ENCODE measurements around the gene TMED10.

Gene TMED10

DNA sequence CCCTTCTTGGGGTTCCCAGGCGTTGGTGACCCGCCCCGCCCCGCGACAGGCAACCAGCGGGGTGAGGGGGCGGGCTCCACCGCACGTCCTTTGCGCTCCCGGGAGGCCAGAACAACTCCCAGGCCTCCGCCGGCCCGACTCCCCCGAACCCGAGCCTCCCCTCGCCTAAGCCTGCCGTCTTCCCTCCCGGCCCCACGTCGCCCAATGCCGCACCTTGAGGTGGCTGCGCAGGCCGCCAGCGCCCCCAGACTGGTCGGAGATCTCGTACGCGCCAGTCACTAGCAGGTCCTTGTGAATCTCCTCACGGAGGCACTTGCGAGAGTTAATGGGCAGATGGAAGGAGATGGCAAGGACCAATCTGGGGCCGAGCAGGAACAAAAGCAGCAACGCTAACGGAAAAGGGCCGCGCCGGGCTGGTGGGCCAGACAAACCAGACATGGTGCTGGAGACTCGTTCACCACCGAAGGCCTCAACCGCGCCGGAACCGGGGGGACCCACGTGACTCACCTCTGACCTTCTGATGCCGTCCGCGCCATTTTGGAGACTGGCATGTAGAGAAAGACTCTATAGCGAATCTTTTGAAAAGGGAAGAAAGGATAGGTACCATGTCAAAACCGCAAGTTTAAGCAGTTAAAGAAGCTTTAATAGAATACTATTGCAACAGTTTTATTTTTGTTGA lies at the start of gene TMED10:
TMED10 (minus strand) TSS at position 471 of the 679 bp plus-strand sequence; CDS start at position 438, 33 bp downstream.
- DNase-seq: peak; percentile 88

DNA sequence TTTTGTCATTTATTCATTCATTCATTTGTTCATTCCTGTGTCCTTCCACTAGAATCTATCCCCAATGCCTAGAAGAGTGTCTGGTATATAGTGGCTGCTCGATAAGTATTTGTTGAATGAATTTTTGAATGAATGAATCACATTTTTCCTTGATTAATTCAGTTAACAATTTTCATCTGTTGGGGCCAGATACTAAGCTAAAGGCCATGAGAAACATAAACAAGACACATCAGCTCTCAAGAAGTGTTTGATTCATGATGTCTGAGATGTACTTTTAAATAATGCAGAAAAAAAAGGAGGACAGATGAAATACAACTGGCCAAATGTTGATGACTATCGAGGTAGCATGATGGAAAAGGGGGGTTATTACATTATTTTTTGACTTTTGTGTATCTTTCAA lies 48.1 kb upstream of the TMED10 start:
- DNase-seq: no peak

DNA sequence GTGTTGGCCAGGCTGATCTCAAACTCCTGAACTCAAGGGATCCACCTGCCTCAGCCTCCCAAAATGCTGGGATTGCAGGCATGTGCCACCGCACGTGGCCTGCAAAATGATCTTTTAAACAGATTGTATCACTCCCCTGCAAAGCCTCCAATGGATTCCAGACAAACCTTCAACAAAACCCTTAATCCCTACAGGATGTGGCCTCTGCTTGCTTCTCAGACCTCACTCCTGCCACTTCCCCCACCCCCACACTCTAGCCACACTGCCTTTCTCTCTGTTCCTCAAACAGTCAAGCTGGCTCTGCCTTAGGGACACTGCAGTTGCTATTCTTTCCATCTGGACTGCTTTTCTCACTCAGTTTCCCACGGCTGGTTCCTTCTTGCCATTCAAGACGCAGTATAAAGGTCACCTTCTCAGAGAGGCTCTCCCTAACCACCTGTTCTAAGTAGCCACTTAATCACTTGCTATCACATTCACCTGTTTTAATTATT lies 47.3 kb upstream of the TMED10 start:
- DNase-seq: peak; percentile 55

DNA sequence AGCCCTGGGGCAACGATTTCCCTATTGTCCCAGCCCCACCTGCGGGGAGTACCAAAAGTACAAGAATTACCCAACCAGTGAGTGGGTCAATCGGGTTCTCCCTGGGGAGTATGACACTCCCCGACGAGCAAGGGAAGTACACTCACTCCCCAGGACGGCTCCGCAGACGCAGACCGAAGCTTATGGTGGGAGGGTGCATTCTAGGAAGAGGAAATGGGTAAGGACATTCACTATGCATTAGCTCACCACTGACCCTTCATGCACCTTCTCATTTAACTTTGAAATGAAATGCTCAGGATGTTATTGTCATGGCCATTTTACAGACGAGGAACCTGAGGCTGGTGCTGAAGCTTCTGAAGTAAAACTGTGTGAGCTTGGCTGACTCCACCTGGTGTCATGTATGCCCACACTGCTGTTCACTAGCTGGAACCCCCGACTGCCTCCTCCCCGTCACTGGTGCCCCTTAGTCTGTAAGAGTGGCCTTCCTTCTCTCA lies 45.8 kb upstream of the TMED10 start:
- DNase-seq: no peak

DNA sequence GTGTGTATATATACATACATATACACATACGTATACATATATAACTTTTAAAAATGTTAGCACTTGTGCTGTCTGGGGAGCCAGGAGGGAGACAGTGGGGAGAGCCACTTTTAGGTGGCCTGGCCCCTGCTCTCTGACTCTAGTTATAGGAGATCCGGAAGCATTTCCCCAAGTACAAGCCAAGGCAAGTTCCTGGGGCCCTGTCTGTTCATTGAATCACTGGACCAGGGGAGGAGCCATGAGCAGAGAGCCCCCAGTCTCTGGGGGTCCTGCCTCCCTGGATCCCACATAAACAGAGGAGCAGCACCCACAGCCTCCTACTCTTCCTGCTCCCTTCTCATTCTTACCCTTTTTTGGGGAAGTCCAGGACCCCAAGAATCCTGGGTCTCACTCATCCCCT lies 45.4 kb upstream of the TMED10 start:
- DNase-seq: no peak

DNA sequence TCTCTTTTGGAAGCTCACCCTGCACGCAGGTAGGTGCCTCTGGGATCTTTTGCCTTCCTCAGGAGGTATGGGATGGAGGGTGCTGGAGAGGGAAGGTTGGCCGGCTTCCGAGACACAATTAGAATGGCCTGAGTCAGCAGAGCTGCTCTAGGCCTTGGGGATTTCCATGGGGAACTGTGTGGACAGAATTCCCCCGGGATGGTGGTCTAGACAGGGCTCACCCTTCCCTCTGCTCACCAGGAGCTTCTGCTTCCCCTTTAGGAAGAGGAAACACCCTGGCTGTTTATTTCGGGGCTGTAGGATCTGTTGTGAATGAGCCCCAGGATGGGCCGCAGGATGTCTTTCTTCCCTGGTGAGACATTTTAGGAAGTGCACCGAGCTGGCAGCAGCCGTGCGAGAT lies 43.7 kb upstream of the TMED10 start:
- DNase-seq: no peak

DNA sequence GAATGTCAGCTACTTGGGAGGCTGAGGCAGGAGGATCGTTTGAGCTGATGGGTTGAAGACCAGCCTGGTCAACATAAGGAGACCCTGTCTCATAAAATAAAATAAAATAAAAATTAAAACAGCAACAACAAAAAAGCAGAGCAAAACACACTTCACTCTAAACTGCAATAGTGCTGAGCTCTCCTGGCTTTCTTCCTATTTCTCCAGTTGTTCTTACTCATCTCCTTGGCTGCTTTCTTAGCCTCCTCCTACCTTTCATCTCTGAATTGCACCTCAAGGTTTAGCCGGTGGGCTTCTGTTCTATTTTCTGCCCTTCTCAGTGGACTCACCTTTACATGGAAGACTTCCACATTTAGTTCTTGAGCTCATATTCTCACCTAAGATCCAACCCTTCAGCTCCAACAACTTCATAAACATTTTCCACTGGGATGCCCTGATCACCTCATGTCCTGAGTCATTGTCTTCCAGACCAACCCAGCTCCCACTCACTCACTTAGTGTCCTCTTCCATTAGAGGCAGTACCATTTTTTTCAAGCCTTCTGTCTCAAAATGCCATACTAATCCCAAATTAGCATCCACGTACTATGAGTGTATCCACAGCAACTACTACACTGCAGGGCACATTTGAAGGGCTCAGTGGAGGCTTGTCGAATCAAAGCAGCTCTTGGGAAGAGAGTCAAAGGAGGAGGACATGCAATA lies 41.2 kb upstream of the TMED10 start:
- DNase-seq: no peak

DNA sequence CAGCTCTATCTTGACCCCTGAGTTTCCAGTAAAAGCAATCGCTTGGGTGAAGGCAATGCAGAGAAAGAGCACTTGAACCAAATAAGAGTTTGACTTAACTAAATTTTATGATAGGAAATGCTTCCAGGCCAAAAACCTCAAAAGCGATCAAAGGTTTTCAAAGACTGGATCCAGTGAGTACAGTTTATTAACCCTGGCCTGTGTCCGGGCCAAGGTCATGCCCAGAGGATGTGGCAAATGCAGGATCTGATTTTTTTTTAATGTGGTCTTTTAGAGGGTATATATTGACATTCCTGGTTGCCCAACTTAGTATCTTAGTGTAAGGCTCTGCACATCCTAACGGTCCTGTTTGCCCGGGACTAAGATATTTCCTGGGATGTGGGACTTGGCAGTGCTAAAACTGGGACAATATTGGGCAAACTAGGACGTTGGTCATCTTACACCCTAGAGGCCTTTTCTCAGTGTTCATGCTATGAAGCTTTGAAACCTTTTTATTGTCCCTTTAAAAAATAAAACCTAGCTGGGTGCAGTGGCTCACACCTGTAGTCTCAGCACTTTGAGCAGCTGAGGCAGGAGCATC lies 40.1 kb upstream of the TMED10 start:
- DNase-seq: no peak

DNA sequence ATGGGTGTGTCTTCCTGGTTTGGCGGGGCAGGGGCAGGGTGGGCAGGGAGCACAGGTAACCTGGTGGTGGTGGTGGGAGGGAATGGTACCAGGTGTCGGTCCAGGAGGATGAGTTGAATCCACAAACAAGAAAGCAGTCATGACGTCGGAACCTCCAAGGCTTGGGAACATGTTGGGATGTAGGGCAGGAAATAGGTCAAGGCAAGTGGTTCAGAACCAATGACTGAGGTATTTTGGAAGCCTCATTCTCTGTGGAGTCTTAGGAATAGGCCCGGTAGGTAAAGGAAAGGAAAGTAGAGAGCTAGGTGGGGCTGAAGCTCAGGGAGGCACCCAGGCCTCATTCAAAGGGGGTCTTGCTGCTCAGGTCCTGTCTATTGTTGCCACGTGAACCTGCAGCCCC lies 39.1 kb upstream of the TMED10 start:
- DNase-seq: no peak

DNA sequence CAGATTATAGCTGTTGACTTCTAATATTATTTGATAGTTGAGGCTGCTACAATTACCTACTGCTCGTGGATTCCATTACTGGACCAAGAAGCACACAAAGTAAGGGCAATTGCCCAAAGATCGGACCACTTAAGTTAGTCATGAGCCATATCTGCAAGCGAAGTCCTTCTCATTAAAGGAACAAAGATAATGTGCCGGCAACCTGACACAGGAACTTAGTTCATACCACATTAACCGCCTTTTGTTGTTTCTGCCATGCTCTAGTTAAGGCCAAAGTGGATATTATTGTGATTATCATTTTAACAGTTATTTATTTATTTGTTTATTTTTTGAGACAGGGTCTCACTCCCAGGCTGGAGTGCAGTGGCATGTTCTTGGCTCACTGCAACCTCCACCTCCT lies 38.1 kb upstream of the TMED10 start:
- no peak for DNase-seq

DNA sequence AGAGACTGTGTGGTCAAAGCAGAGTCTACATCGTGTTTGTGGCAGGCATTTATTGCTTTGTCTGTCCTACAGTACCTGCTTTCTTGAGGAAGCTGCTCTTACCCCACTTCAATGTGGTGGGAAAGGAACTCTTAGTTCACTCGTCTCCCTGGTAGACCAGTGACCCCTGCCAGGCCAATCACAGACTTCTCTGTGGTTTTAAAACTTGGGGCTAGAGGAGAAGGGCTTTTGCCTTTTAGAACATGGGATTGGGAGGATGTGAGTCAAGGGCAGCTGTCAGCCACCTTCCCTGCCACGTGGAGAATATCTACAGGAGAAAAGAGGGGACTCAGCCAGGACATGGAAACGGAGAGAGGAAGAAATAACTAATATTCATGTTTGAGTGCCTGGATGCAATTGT lies 36.8 kb upstream of the TMED10 start:
- DNase-seq: no peak

DNA sequence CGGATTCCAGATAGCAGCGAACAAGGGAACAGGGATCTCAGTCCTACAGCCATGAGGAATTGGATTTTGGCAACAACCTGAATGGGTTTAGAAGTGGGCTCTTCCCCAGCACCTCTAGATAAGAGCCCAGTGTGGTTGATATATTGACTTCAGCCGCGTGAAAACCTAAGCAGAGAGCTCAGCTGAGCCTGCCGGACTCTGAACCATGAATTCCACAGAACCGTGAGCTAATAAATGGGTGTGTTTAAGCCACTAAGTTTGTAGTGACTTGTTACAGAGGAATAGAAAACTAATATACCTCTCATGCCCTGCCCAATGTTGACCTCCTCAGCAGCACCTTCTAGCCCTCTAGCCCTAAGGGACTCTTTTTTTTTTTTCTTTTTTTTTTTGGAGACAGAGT lies 32.4 kb upstream of the TMED10 start:
- no peak for DNase-seq

DNA sequence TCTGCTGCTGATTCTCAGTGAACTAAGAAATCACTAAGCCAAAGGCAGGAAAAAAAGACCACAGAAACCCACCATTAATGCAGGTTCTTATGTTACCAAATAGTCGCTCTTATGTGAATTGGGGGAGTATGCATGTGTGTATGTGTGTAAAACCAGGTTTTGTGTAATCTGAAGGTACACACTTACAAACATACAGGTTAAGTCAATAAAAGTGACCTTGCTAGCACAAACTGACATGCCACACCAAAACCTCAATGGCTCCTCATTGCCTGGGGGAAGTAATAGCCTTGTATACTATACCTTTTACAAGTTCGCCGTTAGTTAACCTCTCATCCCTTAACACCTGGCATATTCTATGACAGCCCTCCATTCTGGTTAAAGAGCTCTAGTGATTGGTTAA lies 29.8 kb upstream of the TMED10 start:
- no peak for DNase-seq

DNA sequence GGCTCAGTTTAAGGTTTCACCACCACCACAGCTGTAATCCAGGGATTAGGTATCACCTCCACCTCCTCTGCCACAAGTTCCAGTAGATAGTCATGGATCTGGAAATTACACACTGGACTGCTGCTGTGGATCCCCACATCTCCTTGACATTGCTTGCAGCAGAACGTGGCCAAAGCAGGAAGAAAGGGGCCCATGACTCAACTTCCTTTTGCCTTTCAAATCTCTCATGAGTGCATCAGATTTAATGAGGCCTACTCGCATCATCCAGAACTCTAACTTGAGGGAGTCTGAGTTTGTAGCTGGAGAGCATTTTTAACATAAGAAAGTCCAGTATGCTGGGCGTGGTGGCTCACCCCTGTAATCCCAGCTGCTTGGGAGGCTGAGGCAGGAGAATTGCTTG lies 29.2 kb upstream of the TMED10 start:
- no peak for DNase-seq

DNA sequence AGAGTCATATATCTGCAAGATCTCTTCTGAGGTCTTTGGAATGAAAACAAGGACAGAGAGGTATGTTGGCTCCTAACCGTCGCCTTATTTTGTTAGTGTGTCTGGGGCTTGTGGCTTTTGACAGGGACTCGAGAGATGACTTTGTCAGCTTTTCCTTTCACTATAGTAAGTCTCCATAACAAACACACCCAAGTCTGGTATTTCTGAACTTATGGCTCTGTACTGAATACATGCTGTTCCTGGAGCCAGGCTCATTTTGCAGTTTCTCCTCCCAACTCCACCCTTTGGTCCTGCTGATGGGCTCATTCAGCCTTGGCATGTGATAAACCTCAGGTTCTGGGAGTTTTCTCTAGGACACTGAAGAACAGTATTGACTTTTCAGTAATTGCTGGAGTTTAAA lies 27.7 kb upstream of the TMED10 start:
- no peak for DNase-seq

DNA sequence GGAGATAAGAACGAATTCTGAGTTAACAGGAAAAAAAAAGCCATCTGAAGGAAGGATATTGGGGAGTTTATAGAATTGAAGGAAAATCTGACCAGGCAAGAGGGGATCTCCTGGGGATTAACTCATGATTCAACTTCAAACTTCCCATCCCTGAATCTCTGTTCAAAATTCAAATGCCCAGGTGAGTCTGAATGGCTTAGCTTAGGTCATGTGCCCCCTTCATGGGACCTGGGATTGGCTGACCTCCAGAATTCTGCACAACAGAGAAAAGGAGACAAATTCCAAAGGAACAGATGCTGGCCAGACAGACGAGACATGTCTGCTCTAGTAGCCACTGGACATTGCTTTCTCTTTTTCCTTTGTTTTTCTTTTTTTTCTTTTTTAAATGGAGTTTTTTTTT lies 26.2 kb upstream of the TMED10 start:
- no peak for DNase-seq

DNA sequence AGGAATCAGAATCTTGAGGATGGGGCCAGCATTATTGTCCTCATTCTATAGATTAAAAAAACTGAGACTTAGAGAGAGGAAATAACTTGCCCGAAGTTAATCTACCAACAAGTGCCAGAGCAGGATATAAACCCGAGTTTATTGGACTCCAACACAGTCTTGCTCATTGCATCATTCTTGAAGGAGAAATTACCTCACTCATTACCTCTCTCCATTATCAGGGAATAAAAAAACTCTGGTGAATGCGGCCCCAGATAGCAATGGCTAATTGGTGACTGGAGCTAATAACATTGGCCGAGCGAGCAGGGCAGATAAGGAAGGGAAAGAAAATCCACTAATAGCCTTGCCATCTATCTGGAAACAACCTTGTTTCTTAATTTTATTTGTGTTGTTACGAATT lies 24.7 kb upstream of the TMED10 start:
- DNase-seq: no peak

DNA sequence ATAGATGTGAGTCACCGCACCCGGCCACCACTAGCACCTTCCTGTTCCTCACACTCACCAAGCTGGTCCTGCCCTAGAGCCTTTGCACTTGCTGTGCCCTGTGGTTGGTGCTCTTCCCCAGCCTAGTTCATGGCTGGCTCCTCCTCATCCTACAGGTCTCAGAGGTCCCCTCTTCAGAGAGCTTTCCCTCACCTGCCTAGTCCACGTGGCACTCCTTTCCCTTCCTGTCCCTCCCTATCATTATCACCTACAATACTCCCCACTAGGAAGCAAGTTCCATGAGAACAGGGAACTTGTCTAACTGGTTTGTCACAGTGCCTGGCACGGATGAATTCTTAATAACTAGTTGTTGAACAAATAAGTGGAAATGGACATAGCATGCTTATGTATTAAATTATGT lies 24.0 kb upstream of the TMED10 start:
- DNase-seq: no peak

DNA sequence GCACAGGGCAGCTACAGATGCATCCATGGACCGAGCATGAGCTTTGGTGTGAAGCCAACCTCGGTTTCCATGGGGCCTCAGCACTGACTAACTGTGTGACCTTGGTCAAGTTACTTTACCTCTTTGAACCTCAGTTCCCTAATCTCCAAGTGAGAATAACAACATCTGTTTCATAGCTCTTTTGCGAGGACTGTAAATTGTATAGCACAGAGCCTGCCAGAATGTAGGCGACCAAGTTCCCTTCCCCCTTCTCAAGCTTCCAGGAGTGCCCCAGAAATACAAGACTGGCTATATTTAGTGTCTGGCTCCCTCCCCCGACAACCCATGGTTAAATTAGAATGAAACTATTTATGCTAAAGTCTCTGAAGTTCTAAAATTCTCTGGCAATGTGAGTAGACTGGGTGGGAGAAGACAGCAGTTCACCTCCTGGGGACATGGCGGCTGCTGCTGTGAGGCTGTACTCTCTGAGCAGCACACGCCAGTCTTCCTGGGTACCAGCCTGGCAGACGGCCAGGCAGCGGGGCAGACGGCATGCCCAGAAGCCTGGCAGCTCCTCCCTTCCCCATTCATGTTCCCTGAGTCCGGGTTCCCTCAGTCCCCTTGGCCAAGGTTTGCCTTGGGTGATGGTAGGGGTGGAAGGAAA lies 22.0 kb upstream of the TMED10 start:
- DNase-seq: peak; percentile 38

DNA sequence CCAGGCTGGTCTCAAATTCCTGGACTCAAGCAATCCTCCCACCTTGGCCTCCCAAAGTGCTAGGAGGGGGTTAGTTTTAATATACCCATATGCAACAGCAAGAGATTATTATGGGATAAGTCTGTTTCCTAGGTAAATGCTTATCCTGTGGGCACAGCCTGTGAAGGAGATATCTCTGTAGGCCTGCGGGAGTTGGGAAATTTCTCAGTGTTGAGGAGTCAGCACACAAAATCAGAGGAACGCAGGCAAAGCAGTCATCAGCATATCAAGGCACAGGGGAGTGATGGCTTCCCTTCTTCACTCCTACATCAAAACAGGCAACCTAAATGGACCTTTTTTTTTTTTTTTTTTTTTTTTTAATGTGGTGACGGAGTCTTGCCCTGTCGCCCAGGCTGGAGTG lies 20.9 kb upstream of the TMED10 start:
- no peak for DNase-seq

DNA sequence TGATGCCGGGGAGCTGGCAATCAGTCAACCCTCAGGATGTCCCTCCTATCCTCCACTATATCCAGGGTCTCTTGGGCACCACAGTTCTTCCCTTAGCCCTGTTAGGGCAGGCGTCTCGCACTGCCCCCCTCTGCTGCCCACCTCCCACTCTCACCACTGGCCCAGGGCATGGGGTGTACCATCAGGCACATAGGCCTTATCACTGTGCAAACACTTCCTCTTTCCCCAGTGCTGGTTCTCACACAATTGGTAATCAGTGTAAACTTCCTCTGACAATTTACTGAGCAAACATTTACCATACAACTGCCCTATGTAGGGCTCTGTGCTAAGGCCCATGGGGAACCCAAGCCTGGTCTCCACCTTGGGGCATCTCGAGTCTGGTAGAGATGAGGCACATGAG lies 20.1 kb upstream of the TMED10 start:
- DNase-seq: peak; percentile 12

DNA sequence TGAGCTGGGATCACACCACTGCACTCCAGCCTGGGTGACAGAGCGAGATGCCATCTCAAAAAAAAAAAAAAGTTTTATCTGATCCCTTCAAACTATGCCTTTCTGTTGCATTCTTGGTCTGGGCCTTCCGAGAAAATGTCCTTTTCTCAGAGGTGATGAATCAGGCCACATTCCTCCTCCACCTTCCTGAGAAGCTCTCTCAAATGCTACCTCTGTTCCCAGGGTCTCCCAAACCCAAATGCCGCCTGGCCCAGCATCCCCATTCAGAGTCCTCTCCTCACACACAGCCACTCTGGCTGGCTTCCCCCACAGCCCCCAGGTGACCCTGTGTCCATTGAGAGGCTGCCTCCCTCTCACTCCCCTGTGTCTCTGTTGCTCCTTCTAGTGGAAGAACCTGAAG lies 19.7 kb upstream of the TMED10 start:
- no peak for DNase-seq

DNA sequence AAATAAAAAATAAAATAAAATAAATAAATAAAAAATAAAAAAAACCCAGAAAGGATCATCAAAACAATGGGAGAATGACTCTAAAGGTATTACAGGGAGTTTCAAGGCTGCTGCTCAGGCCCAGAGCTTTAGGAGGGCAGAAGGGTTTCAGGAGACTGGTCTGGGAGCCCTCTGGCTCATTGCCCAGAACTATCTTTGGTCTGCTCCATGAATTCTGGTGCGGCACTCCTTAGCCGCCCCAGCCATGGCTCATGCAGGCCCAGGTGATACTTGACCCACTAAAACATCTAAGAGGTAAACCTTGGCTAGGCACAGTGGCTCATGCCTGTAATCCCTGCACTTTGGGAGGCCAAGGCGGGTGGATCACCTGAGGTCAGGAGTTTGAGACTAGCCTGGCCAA lies 14.7 kb upstream of the TMED10 start:
- DNase-seq: no peak

DNA sequence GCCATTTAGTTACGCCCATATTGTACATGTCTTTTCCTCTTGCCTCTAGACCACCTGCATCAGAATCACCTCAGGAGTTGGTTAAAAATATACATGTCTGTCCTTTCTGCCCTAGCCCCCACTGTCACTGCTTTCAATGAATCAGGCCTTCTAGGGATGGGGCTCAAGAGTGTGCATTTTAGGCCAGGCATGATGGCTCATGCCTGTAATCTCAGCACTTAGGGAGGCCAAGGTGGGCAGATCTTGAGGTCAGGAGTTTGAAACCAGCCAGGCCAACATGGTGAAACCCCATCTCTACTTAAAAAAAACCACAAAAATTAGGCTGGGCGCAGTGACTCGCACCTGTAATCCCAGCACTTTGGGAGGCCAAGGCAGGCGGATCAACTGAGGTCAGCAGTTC lies 13.6 kb upstream of the TMED10 start:
- DNase-seq: no peak

All from RPMI8226 (cell line).